ENCODE results near the gene GNA12.

The GNA12 gene

GRCh38 chr7:2810682-2811415 lies 33.3 kb downstream of the GNA12 start:
- H3K4me3 ChIP-seq (ENCODE audit: control insufficient read depth, low read depth, low read length) = no peak overlapping the region
- DNase-seq (ENCODE audit: low read depth) = no peak
- TF ChIP-seq, protein P1, sequence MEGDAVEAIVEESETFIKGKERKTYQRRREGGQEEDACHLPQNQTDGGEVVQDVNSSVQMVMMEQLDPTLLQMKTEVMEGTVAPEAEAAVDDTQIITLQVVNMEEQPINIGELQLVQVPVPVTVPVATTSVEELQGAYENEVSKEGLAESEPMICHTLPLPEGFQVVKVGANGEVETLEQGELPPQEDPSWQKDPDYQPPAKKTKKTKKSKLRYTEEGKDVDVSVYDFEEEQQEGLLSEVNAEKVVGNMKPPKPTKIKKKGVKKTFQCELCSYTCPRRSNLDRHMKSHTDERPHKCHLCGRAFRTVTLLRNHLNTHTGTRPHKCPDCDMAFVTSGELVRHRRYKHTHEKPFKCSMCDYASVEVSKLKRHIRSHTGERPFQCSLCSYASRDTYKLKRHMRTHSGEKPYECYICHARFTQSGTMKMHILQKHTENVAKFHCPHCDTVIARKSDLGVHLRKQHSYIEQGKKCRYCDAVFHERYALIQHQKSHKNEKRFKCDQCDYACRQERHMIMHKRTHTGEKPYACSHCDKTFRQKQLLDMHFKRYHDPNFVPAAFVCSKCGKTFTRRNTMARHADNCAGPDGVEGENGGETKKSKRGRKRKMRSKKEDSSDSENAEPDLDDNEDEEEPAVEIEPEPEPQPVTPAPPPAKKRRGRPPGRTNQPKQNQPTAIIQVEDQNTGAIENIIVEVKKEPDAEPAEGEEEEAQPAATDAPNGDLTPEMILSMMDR (conservative IDR thresholded peaks at IDR 0.05; ENCODE audit: control insufficient read depth, insufficient read depth, low read depth, low read length) = no peak

- TF ChIP-seq, protein P1 (conservative IDR thresholded peaks at IDR 0.05; ENCODE audit: control insufficient read depth, insufficient read depth, low read depth, low read length) = no peak
- DNase-seq (ENCODE audit: low read depth) = peak; percentile 65
- no peak overlapping the region for H3K4me3 ChIP-seq (ENCODE audit: control insufficient read depth, low read depth, low read length)
Observed at GRCh38 chr7:2809903-2810625, 34.0 kb downstream of the GNA12 start.

DNA sequence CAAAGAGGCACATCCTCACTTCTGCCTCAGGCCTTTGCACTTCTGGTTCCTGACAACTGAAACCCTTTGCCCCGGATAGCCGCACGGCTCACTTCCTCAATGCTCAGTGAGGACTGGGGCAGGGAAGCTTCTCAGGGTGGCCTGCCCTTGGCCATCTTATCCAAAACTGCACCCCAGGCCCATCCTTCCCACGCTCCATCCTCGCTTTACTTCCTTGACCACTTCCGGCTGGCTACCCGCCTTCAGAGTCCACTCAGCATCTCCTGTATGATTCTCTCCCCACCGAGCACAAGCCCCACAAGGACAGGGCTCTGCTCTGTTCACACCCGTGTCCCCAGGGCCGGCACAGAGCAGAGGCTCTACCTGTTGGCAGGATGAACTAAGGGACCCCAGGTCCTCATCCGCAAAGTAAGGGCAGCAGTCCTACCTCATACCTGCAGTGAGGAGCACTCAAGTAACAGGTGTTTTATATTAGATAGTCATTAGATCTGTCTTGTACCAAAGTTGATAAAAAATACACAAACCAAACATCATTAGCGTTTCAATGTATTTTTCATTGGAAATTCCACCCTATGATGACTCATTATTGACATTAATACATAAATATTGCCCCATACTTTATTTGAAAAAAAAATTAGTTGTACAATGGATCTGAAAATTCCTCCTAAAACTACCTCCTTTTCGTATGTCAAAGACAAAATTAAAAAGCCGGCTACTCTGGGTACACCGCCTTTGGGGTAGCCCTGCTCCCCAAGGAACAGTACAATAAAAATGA lies 35.0 kb downstream of the GNA12 start:
- TF ChIP-seq, protein P1 (conservative IDR thresholded peaks at IDR 0.05; ENCODE audit: control insufficient read depth, insufficient read depth, low read depth, low read length) = no peak
- no peak for DNase-seq (ENCODE audit: low read depth)
- no peak overlapping the region for H3K4me3 ChIP-seq (ENCODE audit: control insufficient read depth, low read depth, low read length)

DNA sequence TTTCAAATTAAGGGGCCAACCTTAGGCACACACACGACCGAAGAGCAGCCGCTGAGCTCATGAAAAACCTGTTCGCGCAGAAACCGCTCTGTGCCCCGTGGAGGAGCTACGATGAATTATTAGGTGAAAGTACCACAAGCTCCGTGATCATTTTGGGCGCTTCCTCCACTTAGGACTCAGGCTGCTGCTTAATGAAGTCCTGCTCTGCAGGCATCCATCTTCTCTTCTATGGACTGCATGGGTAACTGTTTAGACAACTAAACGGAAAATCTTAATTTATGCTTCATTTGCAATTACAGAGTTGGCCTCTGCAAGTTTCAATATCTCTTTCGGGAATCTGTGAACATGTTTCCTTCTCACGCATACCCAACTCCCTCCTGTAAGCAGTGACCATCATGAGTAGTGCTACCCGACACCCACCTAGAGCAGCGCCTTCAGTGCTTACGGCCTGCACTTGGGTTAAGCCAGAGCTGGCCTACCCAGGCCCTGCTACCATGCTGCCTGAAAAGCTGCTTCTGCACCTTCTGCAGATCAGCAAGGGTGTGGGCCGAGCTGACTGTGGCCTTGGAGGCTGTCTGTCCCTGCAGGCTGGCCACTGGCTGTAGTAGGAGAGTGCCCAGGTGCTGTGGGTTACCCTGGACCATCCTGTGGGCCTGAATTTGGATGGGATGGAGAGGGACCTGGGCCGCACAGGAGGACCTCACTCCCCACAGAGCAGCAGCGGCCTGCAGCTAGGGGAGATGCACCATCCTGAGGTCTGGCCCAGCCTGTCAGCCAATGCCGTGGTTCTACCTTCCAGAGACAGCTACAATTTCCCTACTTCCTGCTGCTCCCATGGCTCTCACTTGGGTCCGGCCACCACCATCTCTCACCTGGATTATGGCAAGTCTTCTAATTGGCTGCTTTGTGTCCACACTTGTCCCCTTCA lies 36.0 kb downstream of the GNA12 start:
- DNase-seq (ENCODE audit: low read depth) = peak; percentile 55
- TF ChIP-seq, protein P1 (conservative IDR thresholded peaks at IDR 0.05; ENCODE audit: control insufficient read depth, insufficient read depth, low read depth, low read length) = no peak
- no peak overlapping the region for H3K4me3 ChIP-seq (ENCODE audit: control insufficient read depth, low read depth, low read length)

DNA sequence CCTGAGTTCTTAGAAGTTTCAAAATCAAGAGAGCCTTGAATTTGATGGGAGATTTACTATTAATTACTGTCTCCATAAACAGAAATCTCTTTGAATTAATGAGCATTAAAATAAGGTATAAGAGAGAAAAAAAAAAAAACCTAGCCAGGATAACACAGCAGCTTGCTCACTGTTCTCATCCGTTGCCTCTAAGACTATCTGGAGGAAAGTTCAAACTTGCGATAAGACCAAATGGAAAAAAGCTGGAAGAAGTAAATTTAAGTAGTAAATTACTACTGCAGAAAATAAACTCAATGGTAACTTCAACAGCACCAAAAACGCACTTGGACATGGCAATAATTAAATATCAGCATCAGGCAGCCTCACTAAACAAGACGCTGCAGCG lies 36.7 kb downstream of the GNA12 start:
- TF ChIP-seq, protein P1 (conservative IDR thresholded peaks at IDR 0.05; ENCODE audit: control insufficient read depth, insufficient read depth, low read depth, low read length) = no peak
- peak; percentile 44 for DNase-seq (ENCODE audit: low read depth)
- no peak overlapping the region for H3K4me3 ChIP-seq (ENCODE audit: control insufficient read depth, low read depth, low read length)

GRCh38 chr7:2806571-2806970 lies 37.5 kb downstream of the GNA12 start:
- TF ChIP-seq, protein P1 (conservative IDR thresholded peaks at IDR 0.05; ENCODE audit: control insufficient read depth, insufficient read depth, low read depth, low read length) = no peak
- DNase-seq (ENCODE audit: low read depth) = no peak
- H3K4me3 ChIP-seq (ENCODE audit: control insufficient read depth, low read depth, low read length) = no peak overlapping the region

Measured in fibroblast of mammary gland (primary cell).